K562 (cell line): ENCODE data around the gene CEP170. TPM values are rescaled to one million over a fixed set of nuclear protein-coding genes. Genes with fewer than 3 reads are reported as not detected.

ENCODE experiments used
- CBX1 ChIP-seq: sonication (generic); IDR thresholded peaks from 2 replicates; pipeline ENCODE4 v1.6.1; 2016; ENCODE audit warnings: antibody characterized with exemption, low read depth, mild to moderate bottlenecking
- E2F1 ChIP-seq: sonication (generic); formaldehyde crosslinking; IDR thresholded peaks from 2 replicates; pipeline ENCODE4 v1.8.1; 2023; ENCODE audit warnings: mild to moderate bottlenecking, missing genetic modification reagents, moderate library complexity
- ELK3 ChIP-seq: fragments of 450-650 bp; formaldehyde crosslinking; IDR thresholded peaks from 2 replicates; pipeline ENCODE4 v1.4.0; 2020; ENCODE audit warnings: mild to moderate bottlenecking
- GABPA ChIP-seq: fragments of 200-800 bp; sonication (Bioruptor generic); conservative IDR thresholded peaks from 2 replicates; pipeline ENCODE4 v1.6.1; 2016; ENCODE audit warnings: low read depth, missing genetic modification characterization, missing compliant biosample characterization
- GATAD2A ChIP-seq: fragments of 450-650 bp; IDR thresholded peaks from 2 replicates; pipeline ENCODE4 v1.6.1; 2017
- HBP1 ChIP-seq: fragments of 450-650 bp; formaldehyde crosslinking; IDR thresholded peaks from 2 replicates; pipeline ENCODE4 v1.4.0; 2022; ENCODE audit warnings: missing genetic modification characterization
- JUNB ChIP-seq: fragments of 450-650 bp; formaldehyde crosslinking; conservative IDR thresholded peaks from 2 replicates; pipeline ENCODE4 v1.4.0; 2020; ENCODE audit warnings: mild to moderate bottlenecking
- NFE2L1 ChIP-seq: fragments of 450-650 bp; IDR thresholded peaks from 2 replicates; pipeline ENCODE4 v1.6.1; 2016; ENCODE audit warnings: missing genetic modification characterization, low read depth, mild to moderate bottlenecking, missing compliant biosample characterization, moderate library complexity, borderline replicate concordance
- POLR2A ChIP-seq: fragments of 450-650 bp; conservative IDR thresholded peaks from 2 replicates; pipeline ENCODE4 v1.6.1; 2016
- PTBP1 ChIP-seq: fragments of 200-400 bp; formaldehyde crosslinking; IDR thresholded peaks from 2 replicates; pipeline ENCODE4 v1.6.1; 2017; ENCODE audit warnings: low read depth, low read length
- RBM14 ChIP-seq: fragments of 200-400 bp; formaldehyde crosslinking; IDR thresholded peaks from 2 replicates; pipeline ENCODE4 v1.6.1; 2018; ENCODE audit warnings: low read depth, mild to moderate bottlenecking, low read length, moderate library complexity, borderline replicate concordance; ENCODE audit not compliant: insufficient read depth
- RBM22 ChIP-seq: fragments of 200-400 bp; formaldehyde crosslinking; IDR thresholded peaks from 2 replicates; pipeline ENCODE4 v1.6.1; 2018; ENCODE audit warnings: low read length, low read depth; ENCODE audit not compliant: poor library complexity, severe bottlenecking
- SUPT5H ChIP-seq: fragments of 450-650 bp; IDR thresholded peaks from 2 replicates; pipeline ENCODE4 v1.6.1; 2016
- TBL1XR1 ChIP-seq, 2 experiments: IDR thresholded peaks; 2 replicates each; pipeline ENCODE4 v1.6.1; 2012; ENCODE audit warnings: improper control_type of control experiment in 2 of 2, low read length in 2 of 2, mild to moderate bottlenecking in 1 of 2
- TCF15 ChIP-seq: fragments of 250-450 bp; sonication (Bioruptor Pico); IDR thresholded peaks from 2 replicates; pipeline ENCODE4 v1.8.0; 2022; ENCODE audit warnings: moderate library complexity, mild to moderate bottlenecking, inconsistent platforms
- TCF7 ChIP-seq: sonication (generic); IDR thresholded peaks from 2 replicates; pipeline ENCODE4 v1.6.1; 2016; ENCODE audit warnings: antibody characterized with exemption, borderline replicate concordance
- ZNF175 ChIP-seq: fragments of 200-800 bp; sonication (Bioruptor generic); IDR thresholded peaks from 2 replicates; pipeline ENCODE4 v1.6.1; 2016; ENCODE audit warnings: low read depth, mild to moderate bottlenecking, missing genetic modification characterization, missing compliant biosample characterization
- ZNF609 ChIP-seq: sonication (generic); formaldehyde crosslinking; IDR thresholded peaks from 2 replicates; pipeline ENCODE4 v1.8.1; 2023; ENCODE audit warnings: missing genetic modification reagents, mild to moderate bottlenecking, borderline replicate concordance
- ZNF717 ChIP-seq: fragments of 250-450 bp; sonication (Bioruptor Pico); IDR thresholded peaks from 2 replicates; pipeline ENCODE4 v1.5.0; 2021
- polyA plus RNA-seq, 8 experiments: library from polyadenylated mRNA; depleted of rRNA in 4 of 8; stranded (reverse) in 5 of 8; unstranded in 3 of 8; fragments of >200 nt; fragmentation: Nextera tagmentation in 2 of 8; fragmentation: Illumina TruSeq in 1 of 8; extraction: Ambion mirVana in 2 of 8; extraction: Trizol in 1 of 8; gene quantifications; 2 replicates each; pipeline versions ENCODE4 v1.2.1 to v1.2.3, GENCODE V29; 2011 to 2014; ENCODE audit warnings: inconsistent platforms in 1 of 8, missing spikeins in 1 of 8
- total RNA-seq, 7 experiments: library from RNA; depleted of rRNA in 6 of 7; stranded (reverse); fragments of >200 nt in 6 of 7; fragmentation: Illumina TruSeq in 2 of 7; extraction: Trizol in 2 of 7; gene quantifications; 2 replicates each; pipeline versions ENCODE4 v1.2.1 to v1.2.3, GENCODE V29; 2011 to 2021; ENCODE audit warnings: low replicate concordance in 1 of 7

CEP170 gene
- total and polyA plus RNA-seq, 9 of the 15 experiments (the other 6 are each of a cell fraction or from before 2014, with no cell fraction given), result 22.6 to 110 (median 68.5) TPM

- TF ChIP-seq JUNB (CRISPR knock-in tag), result no peak
- TF ChIP-seq HBP1 (CRISPR knock-in tag), result peak; percentile 52; the same call in 1 of the 2 replicates
- TF ChIP-seq CBX1, result no peak; the same call in 1 of the 2 replicates
- no peak; the same call in 1 of the 2 replicates for TF ChIP-seq GABPA (tag)
- peak; percentile 37; the same call in 1 of the 2 replicates for TF ChIP-seq TCF7
- peak; percentile 83 for TF ChIP-seq ZNF175
- TF ChIP-seq E2F1, result no peak; the same call in 1 of the 2 replicates
- TF ChIP-seq RBM22, result no peak
- TF ChIP-seq NFE2L1 (tag), result no peak
- 0 out of 4 replicates have a peak, but pooled peaks of 1 of the 2 experiments have one; percentile 10 for TF ChIP-seq TBL1XR1 (IDR thresholded peaks at IDR 0.05; ENCODE audit: low read length in 2 of 2)
- no peak for TF ChIP-seq PTBP1
- TF ChIP-seq ZNF717 (CRISPR knock-in tag), result no peak
- TF ChIP-seq ELK3 (CRISPR knock-in tag), result peak; percentile 73; the same call in 1 of the 2 replicates
- peak; percentile 91 for TF ChIP-seq SUPT5H
- TF ChIP-seq RBM14, result no peak
- peak; percentile 93 for TF ChIP-seq POLR2A
- peak; percentile 93; the same call in 1 of the 2 replicates for TF ChIP-seq GATAD2A
- no peak for TF ChIP-seq ZNF609 (CRISPR knock-in tag)
- no peak for TF ChIP-seq TCF15
These were observed 871 bp upstream of the CEP170 start, which contains the start of gene SDCCAG8 (continued) for GRCh38 chr1:243255791-243256512.
